Measurements from ENCODE around the gene ZNF598. TPM values are rescaled to one million over a fixed set of nuclear protein-coding genes. Genes with fewer than 3 reads are reported as not detected.

The ZNF598 gene
- total and polyA plus RNA-seq, 2 of the 13 experiments (the other 11 are each of a cell fraction or from before 2014, with no cell fraction given), result 13.5 to 14.2 TPM

- no peak for TF ChIP-seq ZNF367 (CRISPR knock-in tag; IDR thresholded peaks at IDR 0.05; ENCODE audit: borderline replicate concordance)
- no peak for TF ChIP-seq ZNF138 (CRISPR knock-in tag; IDR thresholded peaks at IDR 0.05; ENCODE audit: low read depth)
- TF ChIP-seq SMAD1 (CRISPR knock-in tag; IDR thresholded peaks at IDR 0.05; ENCODE audit: borderline replicate concordance, low read depth), result no peak
- TF ChIP-seq FOSL1 (CRISPR knock-in tag; IDR thresholded peaks at IDR 0.05; ENCODE audit: borderline replicate concordance), result no peak
- TF ChIP-seq ZNF501 (CRISPR knock-in tag; IDR thresholded peaks at IDR 0.05), result no peak
- no peak for TF ChIP-seq SMYD3 (CRISPR knock-in tag; IDR thresholded peaks at IDR 0.05)
- no peak for TF ChIP-seq ZNF792 (CRISPR knock-in tag; IDR thresholded peaks at IDR 0.05)
- TF ChIP-seq JARID2 (CRISPR knock-in tag; IDR thresholded peaks at IDR 0.05; ENCODE audit: insufficient replicate concordance), result no peak
- no peak for TF ChIP-seq ZNF274 (CRISPR knock-in tag; IDR thresholded peaks at IDR 0.05)
- TF ChIP-seq RARG (CRISPR knock-in tag; IDR thresholded peaks at IDR 0.05; ENCODE audit: low read depth), result no peak
- TF ChIP-seq TCF12 (IDR thresholded peaks at IDR 0.05), result no peak
- no peak for TF ChIP-seq TCF12 (CRISPR knock-in tag; IDR thresholded peaks at IDR 0.05)
- TF ChIP-seq ZNF30 (CRISPR knock-in tag; IDR thresholded peaks at IDR 0.05), result no peak
- TF ChIP-seq JUNB (CRISPR knock-in tag; IDR thresholded peaks at IDR 0.05; ENCODE audit: borderline replicate concordance), result no peak
- no peak for TF ChIP-seq JDP2 (CRISPR knock-in tag; IDR thresholded peaks at IDR 0.05; ENCODE audit: borderline replicate concordance)
- TF ChIP-seq ZNF317 (CRISPR knock-in tag; IDR thresholded peaks at IDR 0.05), result no peak
- TF ChIP-seq ZNF549 (CRISPR knock-in tag; IDR thresholded peaks at IDR 0.05), result no peak
- TF ChIP-seq GATAD1 (CRISPR knock-in tag; IDR thresholded peaks at IDR 0.05), result no peak
- no peak for TF ChIP-seq HDAC2 (CRISPR knock-in tag; IDR thresholded peaks at IDR 0.05)
- TF ChIP-seq ZSCAN29 (CRISPR knock-in tag; conservative IDR thresholded peaks at IDR 0.05), result no peak
- no peak for TF ChIP-seq ZNF550 (CRISPR knock-in tag; IDR thresholded peaks at IDR 0.05; ENCODE audit: borderline replicate concordance)
- no peak for TF ChIP-seq AHDC1 (CRISPR knock-in tag; IDR thresholded peaks at IDR 0.05; ENCODE audit: borderline replicate concordance)
- TF ChIP-seq ZNF772 (CRISPR knock-in tag; IDR thresholded peaks at IDR 0.05), result 0 out of 2 replicates have a peak, but pooled peaks have one; percentile 50
- TF ChIP-seq HCFC1 (IDR thresholded peaks at IDR 0.05; ENCODE audit: low read depth, low read length), result no peak
- TF ChIP-seq ATF2 (CRISPR knock-in tag; IDR thresholded peaks at IDR 0.05), result no peak
Observed at GRCh38 chr16:1960665-1961630, 48.7 kb downstream of the ZNF598 start (continued).

Data from HepG2 (cell line).